Stimulated activated naive CD4-positive, alpha-beta T cell treated with Interleukin-2 at 50 U/mL for 16 hours (primary cell): ENCODE results near the gene C10orf90.

Experiments used
- DNase-seq: peaks from one replicate; lab custom pipeline; 2025; lab: John Stamatoyannopoulos, UW

The C10orf90 gene

GRCh38 chr10:126503392-126504062, 167.0 kb downstream of the C10orf90 start:
- no peak for DNase-seq

- no peak for DNase-seq
Observed at GRCh38 chr10:126502441-126502840, 168.1 kb downstream of the C10orf90 start.

GRCh38 chr10:126501828-126502227, 168.7 kb downstream of the C10orf90 start:
- no peak for DNase-seq

- no peak for DNase-seq
Observed at GRCh38 chr10:126500866-126501265, 169.6 kb downstream of the C10orf90 start.

GRCh38 chr10:126500185-126500584, 170.3 kb downstream of the C10orf90 start:
- no peak for DNase-seq

- DNase-seq: no peak
Observed at GRCh38 chr10:126499744-126500143, 170.7 kb downstream of the C10orf90 start.

- DNase-seq: no peak
Observed at GRCh38 chr10:126497672-126498071, 172.8 kb downstream of the C10orf90 start.

GRCh38 chr10:126496771-126497545, 173.5 kb downstream of the C10orf90 start:
- no peak for DNase-seq

- no peak for DNase-seq
Observed at GRCh38 chr10:126491476-126491875, 179.0 kb downstream of the C10orf90 start.

- DNase-seq: no peak
Observed at GRCh38 chr10:126481181-126481580, 189.3 kb downstream of the C10orf90 start.

- no peak for DNase-seq
Observed at GRCh38 chr10:126480648-126481047, 189.8 kb downstream of the C10orf90 start.

- DNase-seq: no peak
Observed at GRCh38 chr10:126479280-126479895, 191.1 kb downstream of the C10orf90 start.

GRCh38 chr10:126478546-126478945, 191.9 kb downstream of the C10orf90 start:
- DNase-seq: no peak

- no peak for DNase-seq
Observed at GRCh38 chr10:126476246-126476645, 194.2 kb downstream of the C10orf90 start.

GRCh38 chr10:126475074-126475691, 195.3 kb downstream of the C10orf90 start:
- no peak for DNase-seq

- no peak for DNase-seq
Observed at GRCh38 chr10:126474031-126474430, 196.5 kb downstream of the C10orf90 start.

- no peak for DNase-seq
Observed at GRCh38 chr10:126470991-126471390, 199.5 kb downstream of the C10orf90 start.

- DNase-seq: no peak
Observed at GRCh38 chr10:126469692-126470091, 200.8 kb downstream of the C10orf90 start.

- no peak for DNase-seq
Observed at GRCh38 chr10:126468876-126469643, 201.4 kb downstream of the C10orf90 start.

- DNase-seq: no peak
Observed at GRCh38 chr10:126468467-126468866, 202.0 kb downstream of the C10orf90 start.

GRCh38 chr10:126465771-126466170, 204.7 kb downstream of the C10orf90 start:
- no peak for DNase-seq

- no peak for DNase-seq
Observed at GRCh38 chr10:126463286-126463685, 207.2 kb downstream of the C10orf90 start.
